ENCODE measurements around the gene GOLGA6C. TPM values are rescaled to one million over a fixed set of nuclear protein-coding genes. Genes with fewer than 3 reads are reported as not detected.
"Not testable (repeated sequence)": the region's sequence is repeated elsewhere in the genome, so short reads cannot be mapped to it uniquely, and the experiment has no call there.

The GOLGA6C gene
- total RNA-seq, 2 donors from 2014 or later, result not detected

GRCh38 chr15:75251343-75251742, 6.8 kb upstream of the GOLGA6C start:
- H3K27ac Mint-ChIP-seq; DNase-seq; H3K4me1 Mint-ChIP-seq; ATAC-seq; H3K9me3 ChIP-seq (ENCODE audit: control insufficient read depth, low read length, poor library complexity, severe bottlenecking); H3K36me3 Mint-ChIP-seq (ENCODE audit: low read depth); H3K4me3 Mint-ChIP-seq: not testable (repeated sequence)
- H3K27me3 Mint-ChIP-seq, result peaks cover 32% of the 10 kb centered on the region

- not testable (repeated sequence) for H3K4me1 Mint-ChIP-seq; H3K36me3 Mint-ChIP-seq (ENCODE audit: low read depth); DNase-seq; H3K4me3 Mint-ChIP-seq; H3K9me3 ChIP-seq (ENCODE audit: control insufficient read depth, low read length, poor library complexity, severe bottlenecking); ATAC-seq; H3K27ac Mint-ChIP-seq
- H3K27me3 Mint-ChIP-seq, result peaks cover 30% of the 10 kb centered on the region
These were observed 5.8 kb upstream of the GOLGA6C start for GRCh38 chr15:75252285-75252684.

- ATAC-seq; H3K4me1 Mint-ChIP-seq; H3K9me3 ChIP-seq (ENCODE audit: control insufficient read depth, low read length, poor library complexity, severe bottlenecking); H3K27ac Mint-ChIP-seq; H3K27me3 Mint-ChIP-seq; DNase-seq; H3K36me3 Mint-ChIP-seq (ENCODE audit: low read depth); H3K4me3 Mint-ChIP-seq: not testable (repeated sequence)
These were observed 648 bp downstream of the GOLGA6C start for GRCh38 chr15:75258620-75259343.

GRCh38 chr15:75259873-75260272, 1.7 kb downstream of the GOLGA6C start:
- not testable (repeated sequence) for H3K4me1 Mint-ChIP-seq; H3K36me3 Mint-ChIP-seq (ENCODE audit: low read depth); H3K9me3 ChIP-seq (ENCODE audit: control insufficient read depth, low read length, poor library complexity, severe bottlenecking); ATAC-seq; H3K27ac Mint-ChIP-seq; H3K4me3 Mint-ChIP-seq; H3K27me3 Mint-ChIP-seq; DNase-seq

- H3K9me3 ChIP-seq (ENCODE audit: control insufficient read depth, low read length, poor library complexity, severe bottlenecking); DNase-seq; H3K27ac Mint-ChIP-seq; H3K36me3 Mint-ChIP-seq (ENCODE audit: low read depth); H3K4me3 Mint-ChIP-seq; H3K4me1 Mint-ChIP-seq; ATAC-seq; H3K27me3 Mint-ChIP-seq: not testable (repeated sequence)
These were observed 15.7 kb downstream of the GOLGA6C start for GRCh38 chr15:75273751-75274359.

- not testable (repeated sequence) for H3K36me3 Mint-ChIP-seq (ENCODE audit: low read depth); H3K4me3 Mint-ChIP-seq; H3K27ac Mint-ChIP-seq; H3K4me1 Mint-ChIP-seq; H3K27me3 Mint-ChIP-seq; H3K9me3 ChIP-seq (ENCODE audit: control insufficient read depth, low read length, poor library complexity, severe bottlenecking)
- ATAC-seq, result peak; percentile 65
- peak in 2 of 3 donors; percentile 22 to 47 for DNase-seq
These were observed 16.5 kb downstream of the GOLGA6C start for GRCh38 chr15:75274509-75275107.

GRCh38 chr15:75275617-75276016, 17.5 kb downstream of the GOLGA6C start:
- not testable (repeated sequence) for H3K9me3 ChIP-seq (ENCODE audit: control insufficient read depth, low read length, poor library complexity, severe bottlenecking); H3K4me1 Mint-ChIP-seq; H3K36me3 Mint-ChIP-seq (ENCODE audit: low read depth); H3K27me3 Mint-ChIP-seq; H3K4me3 Mint-ChIP-seq; ATAC-seq; H3K27ac Mint-ChIP-seq; DNase-seq

GRCh38 chr15:75278497-75278896, 20.4 kb downstream of the GOLGA6C start:
- H3K4me1 Mint-ChIP-seq; DNase-seq; H3K9me3 ChIP-seq (ENCODE audit: control insufficient read depth, low read length, poor library complexity, severe bottlenecking); H3K4me3 Mint-ChIP-seq; H3K27ac Mint-ChIP-seq; H3K36me3 Mint-ChIP-seq (ENCODE audit: low read depth); H3K27me3 Mint-ChIP-seq; ATAC-seq: not testable (repeated sequence)

- DNase-seq, H3K4me1 Mint-ChIP-seq: not testable (repeated sequence)
These were observed 24.4 kb downstream of the GOLGA6C start, which contains the start of gene GOLGA6D for GRCh38 chr15:75282572-75282971. GOLGA6D (plus strand) TSS chr15:75282835; CDS start chr15:75282876, 41 bp downstream.

GRCh38 chr15:75284152-75284551, 26.0 kb downstream of the GOLGA6C start:
- H3K9me3 ChIP-seq (ENCODE audit: control insufficient read depth, low read length, poor library complexity, severe bottlenecking); H3K27me3 Mint-ChIP-seq; H3K27ac Mint-ChIP-seq; ATAC-seq; H3K36me3 Mint-ChIP-seq (ENCODE audit: low read depth); H3K4me1 Mint-ChIP-seq; DNase-seq; H3K4me3 Mint-ChIP-seq: not testable (repeated sequence)

More at GRCh38 chr15:75282572-75282971, 24.4 kb downstream of the GOLGA6C start, which contains the start of gene GOLGA6D:
- ATAC-seq; H3K27me3 Mint-ChIP-seq; H3K27ac Mint-ChIP-seq; H3K4me3 Mint-ChIP-seq; H3K9me3 ChIP-seq (ENCODE audit: control insufficient read depth, low read length, poor library complexity, severe bottlenecking); H3K36me3 Mint-ChIP-seq (ENCODE audit: low read depth): not testable (repeated sequence)

GRCh38 chr15:75293660-75294059, 35.5 kb downstream of the GOLGA6C start:
- H3K4me3 Mint-ChIP-seq; H3K9me3 ChIP-seq (ENCODE audit: control insufficient read depth, low read length, poor library complexity, severe bottlenecking); ATAC-seq; H3K36me3 Mint-ChIP-seq (ENCODE audit: low read depth); H3K27me3 Mint-ChIP-seq; H3K4me1 Mint-ChIP-seq; H3K27ac Mint-ChIP-seq; DNase-seq: not testable (repeated sequence)

GRCh38 chr15:75298541-75299310, 40.6 kb downstream of the GOLGA6C start:
- not testable (repeated sequence) for DNase-seq; H3K4me1 Mint-ChIP-seq; H3K36me3 Mint-ChIP-seq (ENCODE audit: low read depth); H3K9me3 ChIP-seq (ENCODE audit: control insufficient read depth, low read length, poor library complexity, severe bottlenecking); H3K27ac Mint-ChIP-seq; H3K4me3 Mint-ChIP-seq
- ATAC-seq, result peak; percentile 98
- peaks cover 12% of the 10 kb centered on the region for H3K27me3 Mint-ChIP-seq

- H3K27ac Mint-ChIP-seq; H3K36me3 Mint-ChIP-seq (ENCODE audit: low read depth); H3K9me3 ChIP-seq (ENCODE audit: control insufficient read depth, low read length, poor library complexity, severe bottlenecking); H3K4me3 Mint-ChIP-seq; H3K4me1 Mint-ChIP-seq: not testable (repeated sequence)
- DNase-seq, result peak; percentile 41 to 59 (median 48)
- peaks cover 18% of the 10 kb centered on the region for H3K27me3 Mint-ChIP-seq
- ATAC-seq, result peak; percentile 95
These were observed 41.2 kb downstream of the GOLGA6C start for GRCh38 chr15:75299311-75299688.

All from T-helper 17 cell (primary cell).